Stimulated activated CD4-positive, alpha-beta T cell treated with anti-CD3 and anti-CD28 coated beads, Interleukin-4, amount 100 ng/mL, for 4 hours (primary cell): Measurements from ENCODE around the gene EHD4.

Experiments used
- DNase-seq, 2 experiments: peaks; one replicate each; pipeline ENCODE4 v3.0.0-alpha.2; 2020

Gene EHD4

GRCh38 chr15:41933771-41934170 is 38.6 kb downstream of the EHD4 start:
- no peak for DNase-seq

- no peak for DNase-seq
Observed at GRCh38 chr15:41933326-41933725, 39.0 kb downstream of the EHD4 start.

- DNase-seq = no peak
Observed at GRCh38 chr15:41932511-41933289, 39.7 kb downstream of the EHD4 start.

GRCh38 chr15:41932101-41932500 is 40.3 kb downstream of the EHD4 start:
- DNase-seq = no peak

GRCh38 chr15:41930867-41931222 is 41.5 kb downstream of the EHD4 start:
- DNase-seq = no peak

GRCh38 chr15:41930221-41930866 is 42.0 kb downstream of the EHD4 start:
- DNase-seq = no peak

GRCh38 chr15:41928637-41929620 is 43.4 kb downstream of the EHD4 start:
- no peak for DNase-seq

GRCh38 chr15:41928100-41928499 is 44.3 kb downstream of the EHD4 start:
- no peak for DNase-seq

GRCh38 chr15:41927536-41927935 is 44.8 kb downstream of the EHD4 start:
- no peak for DNase-seq

- no peak for DNase-seq
Observed at GRCh38 chr15:41926185-41927056, 45.9 kb downstream of the EHD4 start.

- no peak for DNase-seq
Observed at GRCh38 chr15:41925086-41925608, 47.2 kb downstream of the EHD4 start.

- no peak for DNase-seq
Observed at GRCh38 chr15:41923401-41923997, 48.9 kb downstream of the EHD4 start.

GRCh38 chr15:41922353-41922752 is 50.0 kb downstream of the EHD4 start:
- DNase-seq = no peak

- no peak for DNase-seq
Observed at GRCh38 chr15:41921639-41922038, 50.7 kb downstream of the EHD4 start.

- DNase-seq = no peak
Observed at GRCh38 chr15:41921167-41921566, 51.2 kb downstream of the EHD4 start.

- DNase-seq = no peak
Observed at GRCh38 chr15:41919954-41920538, 52.3 kb downstream of the EHD4 start.

- DNase-seq = no peak
Observed at GRCh38 chr15:41919201-41919820, 53.0 kb downstream of the EHD4 start.

- DNase-seq = no peak
Observed at GRCh38 chr15:41918506-41919126, 53.7 kb downstream of the EHD4 start.

GRCh38 chr15:41917767-41918430 is 54.5 kb downstream of the EHD4 start:
- DNase-seq = no peak
